Astrocyte of the hippocampus (primary cell): ENCODE results near the gene DTX1.
"Not testable (repeated sequence)": the region's sequence is repeated elsewhere in the genome, so short reads cannot be mapped to it uniquely, and the experiment has no call there.

ENCODE experiments used
- DNase-seq: peaks from one replicate; pipeline ENCODE4 v3.0.0; 2011; ENCODE audit warnings: low read depth, low spot score

Gene DTX1

GRCh38 chr12:113114447-113115178 is 58.1 kb downstream of the DTX1 start:
- DNase-seq, result no peak

- no peak for DNase-seq
Observed at GRCh38 chr12:113115455-113116126, 59.1 kb downstream of the DTX1 start.

GRCh38 chr12:113116875-113117274 is 60.3 kb downstream of the DTX1 start:
- no peak for DNase-seq

- DNase-seq, result not testable (repeated sequence)
Observed at GRCh38 chr12:113117684-113118083, 61.2 kb downstream of the DTX1 start.

GRCh38 chr12:113118142-113118541 is 61.6 kb downstream of the DTX1 start:
- DNase-seq, result no peak

- DNase-seq, result no peak
Observed at GRCh38 chr12:113119980-113120669, 63.6 kb downstream of the DTX1 start.

GRCh38 chr12:113120670-113121370 is 64.3 kb downstream of the DTX1 start:
- DNase-seq, result no peak

GRCh38 chr12:113127791-113128199 is 71.3 kb downstream of the DTX1 start:
- no peak for DNase-seq

- no peak for DNase-seq
Observed at GRCh38 chr12:113128802-113129663, 72.5 kb downstream of the DTX1 start.

GRCh38 chr12:113129664-113130456 is 73.3 kb downstream of the DTX1 start:
- DNase-seq, result no peak

- DNase-seq, result peak; percentile 42
Observed at GRCh38 chr12:113130457-113131135, 74.1 kb downstream of the DTX1 start.

- no peak for DNase-seq
Observed at GRCh38 chr12:113131556-113131955, 75.0 kb downstream of the DTX1 start.

- DNase-seq, result no peak
Observed at GRCh38 chr12:113133036-113133435, 76.5 kb downstream of the DTX1 start.

GRCh38 chr12:113133666-113134065 is 77.1 kb downstream of the DTX1 start:
- DNase-seq, result no peak

GRCh38 chr12:113134071-113134470 is 77.5 kb downstream of the DTX1 start:
- no peak for DNase-seq

GRCh38 chr12:113134521-113134951 is 78.0 kb downstream of the DTX1 start:
- DNase-seq, result no peak

GRCh38 chr12:113135178-113136127 is 78.9 kb downstream of the DTX1 start, which contains the start of gene RASAL1:
Gene RASAL1 (minus strand): TSS chr12:113135761. CDS start chr12:113135462, 299 bp downstream.
- peak; percentile 32 for DNase-seq
